Measurements from ENCODE around the gene SLC22A23.
"Not testable (repeated sequence)": the region's sequence is repeated elsewhere in the genome, so short reads cannot be mapped to it uniquely, and the experiment has no call there.

The SLC22A23 gene

GRCh38 chr6:3259491-3259958 is 197.3 kb downstream of the SLC22A23 start:
- no peak for DNase-seq

- DNase-seq: peak; percentile 79
Observed at GRCh38 chr6:3258720-3259490, 197.9 kb downstream of the SLC22A23 start, which contains the start of gene PSMG4. TSS of gene PSMG4 (plus strand) at chr6:3258947. CDS start at chr6:3259023, 76 bp downstream.

GRCh38 chr6:3258201-3258600 is 198.6 kb downstream of the SLC22A23 start:
- no peak for DNase-seq

GRCh38 chr6:3253597-3253961 is 203.3 kb downstream of the SLC22A23 start:
- no peak for DNase-seq

- no peak for DNase-seq
Observed at GRCh38 chr6:3252861-3253596, 203.8 kb downstream of the SLC22A23 start.

GRCh38 chr6:3252369-3252768 is 204.5 kb downstream of the SLC22A23 start:
- no peak for DNase-seq

GRCh38 chr6:3251462-3252314 is 205.2 kb downstream of the SLC22A23 start:
- no peak for DNase-seq

GRCh38 chr6:3250231-3250675 is 206.6 kb downstream of the SLC22A23 start:
- no peak for DNase-seq

GRCh38 chr6:3249821-3250220 is 207.0 kb downstream of the SLC22A23 start:
- no peak for DNase-seq

- DNase-seq: no peak
Observed at GRCh38 chr6:3247255-3248146, 209.3 kb downstream of the SLC22A23 start.

GRCh38 chr6:3245216-3245615 is 211.6 kb downstream of the SLC22A23 start:
- no peak for DNase-seq

GRCh38 chr6:3244832-3245161 is 212.1 kb downstream of the SLC22A23 start:
- not testable (repeated sequence) for DNase-seq

GRCh38 chr6:3244003-3244831 is 212.6 kb downstream of the SLC22A23 start:
- DNase-seq: no peak

GRCh38 chr6:3242768-3243167 is 214.1 kb downstream of the SLC22A23 start:
- DNase-seq: no peak

GRCh38 chr6:3241745-3242144 is 215.1 kb downstream of the SLC22A23 start:
- DNase-seq: not testable (repeated sequence)

- DNase-seq: no peak
Observed at GRCh38 chr6:3240595-3240994, 216.3 kb downstream of the SLC22A23 start.

- DNase-seq: no peak
Observed at GRCh38 chr6:3239110-3239830, 217.6 kb downstream of the SLC22A23 start.

GRCh38 chr6:3237761-3238662 is 218.8 kb downstream of the SLC22A23 start:
- no peak for DNase-seq

GRCh38 chr6:3236005-3236404 is 220.8 kb downstream of the SLC22A23 start:
- DNase-seq: no peak

Data from cortex of kidney (tissue), 1 donor.